SK-N-MC (cell line): Measurements from ENCODE around the gene KIF12.

Source experiments
- DNase-seq: peaks from one replicate; pipeline ENCODE4 v3.0.0-alpha.2; 2011; ENCODE audit warnings: low read depth, low spot score
- H3K27ac ChIP-seq: fragments of 200-600 bp; sonication (generic); 2 replicates; pipeline ENCODE4 v1.5.1; 2016; ENCODE audit warnings: mixed run types
- H3K36me3 ChIP-seq: fragments of 200-600 bp; sonication (generic); 2 replicates; pipeline ENCODE4 v1.6.1; 2017; ENCODE audit warnings: antibody characterized with exemption, low read length, mixed read lengths; ENCODE audit not compliant: insufficient read depth
- H3K4me3 ChIP-seq: fragments of 200-600 bp; sonication (generic); 2 replicates; pipeline ENCODE4 v1.5.1; 2016
- H3K9ac ChIP-seq: fragments of 200-600 bp; sonication (generic); 2 replicates; pipeline ENCODE4 v1.8.0; 2017; ENCODE audit warnings: mixed run types, mixed read lengths; ENCODE audit not compliant: insufficient read length
- H3K9me3 ChIP-seq: fragments of 200-600 bp; sonication (generic); 2 replicates; pipeline ENCODE4 v1.6.1; 2017; ENCODE audit warnings: low read depth, mild to moderate bottlenecking, antibody characterized with exemption, low read length, moderate library complexity, mixed read lengths
- EZH2 ChIP-seq: fragments of 200-600 bp; sonication (generic); IDR thresholded peaks from one replicate; pipeline ENCODE4 v1.6.1; 2017; ENCODE audit warnings: antibody characterized with exemption
- FOXP2 ChIP-seq: optimal IDR thresholded peaks from 2 replicates; pipeline ENCODE3; 2011; ENCODE audit warnings: mild to moderate bottlenecking, moderate library complexity; ENCODE audit not compliant: insufficient read depth; ENCODE audit errors: extremely low read length, control extremely low read depth
- POLR2AphosphoS5 ChIP-seq: IDR thresholded peaks from 2 replicates; pipeline ENCODE4 v1.6.1; 2012; ENCODE audit warnings: mild to moderate bottlenecking, low read depth, low read length, borderline replicate concordance

KIF12 gene

GRCh38 chr9:114119242-114120191 is 20.4 kb upstream of the KIF12 start:
- TF ChIP-seq FOXP2, result no peak
- no peak for TF ChIP-seq POLR2AphosphoS5
- no peak for TF ChIP-seq EZH2
- Histone ChIP-seq H3K9me3 (no peaks in the 10 kb centered on the region), H3K4me3 (no peak overlapping the region), H3K27ac (no peak overlapping the region), H3K36me3 (no peaks in the 10 kb centered on the region), H3K9ac (no peak overlapping the region)
- DNase-seq, result no peak

- no peak overlapping the region for H3K9ac ChIP-seq
- no peak overlapping the region for H3K27ac ChIP-seq
- H3K9me3 ChIP-seq, result no peaks in the 10 kb centered on the region
- DNase-seq, result no peak
- no peak for TF ChIP-seq POLR2AphosphoS5
- no peak for TF ChIP-seq FOXP2
- no peak for TF ChIP-seq EZH2
- no peak overlapping the region for H3K4me3 ChIP-seq
- no peaks in the 10 kb centered on the region for H3K36me3 ChIP-seq
These were observed 19.1 kb upstream of the KIF12 start for GRCh38 chr9:114117996-114118830.

GRCh38 chr9:114117614-114117995 is 18.5 kb upstream of the KIF12 start:
- H3K9ac ChIP-seq, result no peak overlapping the region
- DNase-seq, result no peak
- no peaks in the 10 kb centered on the region for H3K36me3 ChIP-seq
- no peak overlapping the region for H3K27ac ChIP-seq
- TF ChIP-seq POLR2AphosphoS5 (no peak), FOXP2 (no peak), EZH2 (no peak)
- no peak overlapping the region for H3K4me3 ChIP-seq
- no peaks in the 10 kb centered on the region for H3K9me3 ChIP-seq

GRCh38 chr9:114116126-114116747 is 17.1 kb upstream of the KIF12 start:
- TF ChIP-seq EZH2 (no peak), POLR2AphosphoS5 (no peak), FOXP2 (no peak)
- H3K9ac ChIP-seq, result no peak overlapping the region
- H3K27ac ChIP-seq, result no peak overlapping the region
- no peak for DNase-seq
- no peak overlapping the region for H3K4me3 ChIP-seq
- H3K9me3 ChIP-seq, result no peaks in the 10 kb centered on the region
- no peaks in the 10 kb centered on the region for H3K36me3 ChIP-seq

DNA sequence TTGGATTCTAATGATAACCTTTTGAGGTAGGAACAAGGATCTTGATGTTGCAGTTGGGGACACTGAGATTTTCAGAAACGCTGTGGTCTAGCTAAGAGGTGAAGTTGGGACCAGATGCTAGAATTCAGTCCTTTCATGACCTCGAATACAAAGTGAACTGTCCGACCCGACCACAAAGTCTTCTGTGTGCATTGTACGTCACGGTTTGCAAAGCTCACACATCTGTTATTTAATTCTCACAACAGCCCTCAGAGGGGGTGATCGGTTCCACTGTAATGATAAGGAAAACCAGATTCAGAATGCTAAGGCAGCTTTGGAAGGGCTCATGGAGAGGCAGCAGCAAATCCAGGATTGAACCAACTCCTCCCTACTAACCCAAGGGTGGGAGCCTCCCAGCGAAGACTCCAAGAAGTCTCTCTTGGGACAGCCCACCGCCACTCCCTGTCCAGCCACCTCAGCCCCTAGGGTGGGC is 16.6 kb upstream of the KIF12 start:
- no peak overlapping the region for H3K27ac ChIP-seq
- no peak for DNase-seq

GRCh38 chr9:114114364-114114763 is 15.3 kb upstream of the KIF12 start:
- Histone ChIP-seq H3K9me3 (no peaks in the 10 kb centered on the region), H3K9ac (no peak overlapping the region), H3K36me3 (no peaks in the 10 kb centered on the region), H3K4me3 (no peak overlapping the region), H3K27ac (no peak overlapping the region)
- no peak for DNase-seq
- TF ChIP-seq POLR2AphosphoS5, result no peak
- TF ChIP-seq EZH2, result no peak
- TF ChIP-seq FOXP2, result no peak

More for the DNA sequence above, 16.6 kb upstream of the KIF12 start:
- H3K9ac ChIP-seq, result no peak overlapping the region
- TF ChIP-seq EZH2, result no peak
- no peaks in the 10 kb centered on the region for H3K9me3 ChIP-seq
- no peak overlapping the region for H3K4me3 ChIP-seq
- no peaks in the 10 kb centered on the region for H3K36me3 ChIP-seq

GRCh38 chr9:114112778-114113584 is 13.9 kb upstream of the KIF12 start:
- no peaks in the 10 kb centered on the region for H3K36me3 ChIP-seq
- TF ChIP-seq POLR2AphosphoS5 (no peak), FOXP2 (no peak)
- no peak for DNase-seq
- no peak overlapping the region for H3K27ac ChIP-seq
- no peak overlapping the region for H3K4me3 ChIP-seq
- no peaks in the 10 kb centered on the region for H3K9me3 ChIP-seq
- H3K9ac ChIP-seq, result no peak overlapping the region

GRCh38 chr9:114112325-114112724 is 13.2 kb upstream of the KIF12 start:
- no peak overlapping the region for H3K27ac ChIP-seq
- no peak overlapping the region for H3K9ac ChIP-seq
- no peak overlapping the region for H3K4me3 ChIP-seq
- no peaks in the 10 kb centered on the region for H3K36me3 ChIP-seq
- no peak for TF ChIP-seq EZH2
- no peak for TF ChIP-seq FOXP2
- no peak for TF ChIP-seq POLR2AphosphoS5
- H3K9me3 ChIP-seq, result no peaks in the 10 kb centered on the region
- no peak for DNase-seq
